CD14-positive monocyte (primary cell): ENCODE results near the gene ZC3H13. TPM values are rescaled to one million over a fixed set of nuclear protein-coding genes. Genes with fewer than 3 reads are reported as not detected.

Experiments used
- DNase-seq, 3 donors: peaks; one replicate each; pipeline ENCODE4 v3.0.0-alpha.2; 2011 to 2022
- H2AFZ ChIP-seq: 2 replicates; pipeline ENCODE4 v1.6.0; 2012; ENCODE audit warnings: mild to moderate bottlenecking, low read depth, low read length, inconsistent platforms; ENCODE audit not compliant: insufficient read depth, poor library complexity, severe bottlenecking
- H3K27ac ChIP-seq, 2 donors: 1 replicate in 1 of 2; 2 replicates in 1 of 2; pipeline ENCODE4 v1.5.1; 2012 to 2013; ENCODE audit warnings: low read length in 2 of 2, control low read depth in 1 of 2, inconsistent platforms in 1 of 2, low read depth in 1 of 2, mild to moderate bottlenecking in 1 of 2
- H3K27me3 ChIP-seq, 2 donors: one replicate each; pipeline versions ENCODE4 v1.6.0 to v1.6.1; 2011 to 2013; ENCODE audit warnings: low read length in 2 of 2; ENCODE audit not compliant: control insufficient read depth in 2 of 2, insufficient read depth in 2 of 2
- H3K36me3 ChIP-seq, 2 donors: replicated peaks in 1 of 2; 1 replicate in 1 of 2; 2 replicates in 1 of 2; pipeline versions ENCODE4 v1.5.1 to v1.6.1; 2012 to 2013; ENCODE audit warnings: low read length in 2 of 2, control low read depth in 1 of 2, inconsistent platforms in 1 of 2, mild to moderate bottlenecking in 1 of 2; ENCODE audit not compliant: insufficient read depth in 2 of 2, control insufficient read depth in 1 of 2
- H3K4me1 ChIP-seq, 2 donors: 1 replicate in 1 of 2; 2 replicates in 1 of 2; pipeline versions ENCODE4 v1.5.1 to v1.6.1; 2012 to 2013; ENCODE audit warnings: low read length in 2 of 2, control low read depth in 1 of 2, inconsistent platforms in 1 of 2, mild to moderate bottlenecking in 1 of 2, moderate library complexity in 1 of 2; ENCODE audit not compliant: insufficient read depth in 2 of 2, control insufficient read depth in 1 of 2
- H3K4me2 ChIP-seq: replicated peaks from 2 replicates; pipeline ENCODE3; 2012; ENCODE audit warnings: low read length, moderate library complexity, mild to moderate bottlenecking; ENCODE audit not compliant: poor library complexity, severe bottlenecking; ENCODE audit errors: extremely low read depth
- H3K4me3 ChIP-seq, 3 experiments: fragments of 200-600 bp in 1 of 3; sonication (generic) in 1 of 3; replicated peaks in 1 of 3; 1 replicate in 2 of 3; 2 replicates in 1 of 3; pipeline ENCODE4 v1.5.1; 2011 to 2013; ENCODE audit warnings: low read length in 3 of 3, mild to moderate bottlenecking in 3 of 3, control low read depth in 2 of 3, low read depth in 2 of 3, inconsistent platforms in 1 of 3, moderate library complexity in 1 of 3
- H3K79me2 ChIP-seq: 2 replicates; pipeline ENCODE4 v1.6.0; 2012; ENCODE audit warnings: mild to moderate bottlenecking, control low read depth, inconsistent platforms, low read length, moderate library complexity; ENCODE audit not compliant: insufficient read depth
- H3K9ac ChIP-seq: 2 replicates; pipeline ENCODE4 v1.6.0; 2017; ENCODE audit warnings: low read length, mild to moderate bottlenecking; ENCODE audit not compliant: insufficient read depth, poor library complexity, severe bottlenecking
- H3K9me3 ChIP-seq, 2 donors: replicated peaks in 1 of 2; 1 replicate in 1 of 2; 2 replicates in 1 of 2; pipeline versions ENCODE4 v1.5.1 to v1.6.1; 2012 to 2013; ENCODE audit warnings: low read length in 2 of 2, control low read depth in 1 of 2; ENCODE audit not compliant: control insufficient read depth in 1 of 2, insufficient read depth in 1 of 2
- H4K20me1 ChIP-seq: 2 replicates; pipeline ENCODE4 v1.6.0; 2012; ENCODE audit warnings: mild to moderate bottlenecking, low read length, control low read depth, moderate library complexity; ENCODE audit not compliant: insufficient read depth
- H3K27ac Mint-ChIP-seq, 7 donors: one replicate each; pipeline ENCODE4 v1.8.0; 2020; ENCODE audit warnings: mild to moderate bottlenecking in 7 of 7, mixed read lengths in 7 of 7, moderate library complexity in 6 of 7, inconsistent platforms in 2 of 7
- H3K27me3 Mint-ChIP-seq, 3 donors: one replicate each; pipeline ENCODE4 v1.8.0; 2021 to 2022; ENCODE audit warnings: low read depth in 3 of 3, mild to moderate bottlenecking in 3 of 3, mixed read lengths in 3 of 3, moderate library complexity in 3 of 3, inconsistent platforms in 1 of 3
- H3K36me3 Mint-ChIP-seq, 2 donors: one replicate each; pipeline ENCODE4 v1.8.0; 2020; ENCODE audit warnings: mixed read lengths in 2 of 2, inconsistent platforms in 1 of 2, mild to moderate bottlenecking in 1 of 2
- H3K4me1 Mint-ChIP-seq: one replicate; pipeline ENCODE4 v1.8.0; 2020; ENCODE audit warnings: mild to moderate bottlenecking, mixed read lengths
- H3K4me3 Mint-ChIP-seq, 2 donors: one replicate each; pipeline ENCODE4 v1.8.0; 2020; ENCODE audit warnings: mild to moderate bottlenecking in 2 of 2, mixed read lengths in 2 of 2, moderate library complexity in 1 of 2
- H3K9me3 Mint-ChIP-seq, 7 donors: one replicate each; pipeline ENCODE4 v1.8.0; 2020 to 2022; ENCODE audit warnings: mixed read lengths in 7 of 7, mild to moderate bottlenecking in 6 of 7, moderate library complexity in 6 of 7, inconsistent platforms in 2 of 7
- CTCF ChIP-seq: fragments of 200-600 bp; IDR thresholded peaks from one replicate; pipeline ENCODE4 v1.8.0; 2022; ENCODE audit warnings: antibody characterized with exemption, mild to moderate bottlenecking
- WGBS: methylation state at CpG from one replicate; pipeline ENCODE4 v1.1.5; 2013; ENCODE audit warnings: missing lambda C conversion rate; ENCODE audit not compliant: insufficient coverage; 5-methylcytosine and 5-hydroxymethylcytosine counted together
- intact Hi-C, 2 donors: fragments of 100-400 bp; cut with micrococcal nuclease; formaldehyde crosslinking; loops; one replicate each; pipeline versions ENCODE4 v1.15.0 to v1.15.1; 2023
- polyA plus RNA-seq, 3 donors: library from polyadenylated mRNA; depleted of rRNA in 1 of 3; unstranded in 2 of 3; stranded (reverse) in 1 of 3; fragments of 300-500 nt in 2 of 3; fragments of >200 nt in 1 of 3; fragmentation: Illumina TruSeq in 2 of 3; gene quantifications; 1 replicate in 2 of 3; 2 replicates in 1 of 3; pipeline ENCODE4 v1.2.3, GENCODE V29; 2012 to 2021

The ZC3H13 gene
- polyA plus RNA-seq, 3 donors = 5.3 to 22.2 (median 9.7) TPM

GRCh38 chr13:45907503-45907902 is 145.0 kb downstream of the ZC3H13 start:
- Mint-ChIP-seq H3K27me3 (peaks cover 0 to 5% (median 3%) of the 10 kb centered on the region in 3 donors), H3K4me3 (no peak overlapping the region), H3K27ac (peak overlapping the region in 1 of 7 donors; percentile 28), H3K9me3 (peaks cover 0 to 8% (median 3%) of the 10 kb centered on the region in 7 donors), H3K4me1 (peaks cover 7% of the 10 kb centered on the region), H3K36me3 (no peaks in the 10 kb centered on the region)
- H2AFZ ChIP-seq = no peak overlapping the region
- DNase-seq = no peak
- TF ChIP-seq CTCF = no peak
- H3K36me3 ChIP-seq = no peaks in the 10 kb centered on the region
- no peak overlapping the region for H3K9ac ChIP-seq
- no peak overlapping the region for H3K27ac ChIP-seq
- H3K4me2 ChIP-seq = no peak overlapping the region
- no peaks in the 10 kb centered on the region for H4K20me1 ChIP-seq
- no peaks in the 10 kb centered on the region for H3K27me3 ChIP-seq
- H3K4me1 ChIP-seq = no peaks in the 10 kb centered on the region
- no peak overlapping the region for H3K4me3 ChIP-seq
- 92% methylated on average over 5 of the region's 11 CpGs for WGBS
- H3K79me2 ChIP-seq = no peaks in the 10 kb centered on the region
- intact Hi-C loops = no loop called here
- H3K9me3 ChIP-seq = no peaks in the 10 kb centered on the region

Other genes starting within 250 kb of the ZC3H13 start
- not detected for gene SIAH3, start 201.0 kb downstream of the ZC3H13 start, polyA plus RNA-seq
- gene CPB2, start 52.3 kb upstream of the ZC3H13 start, polyA plus RNA-seq = under 1 TPM in 2 of 3 donors, not detected in 1; 0.15 to 0.18 TPM
- 1,000 to 10,000 TPM in 2 of 3 donors, 100 to 1,000 TPM in 1; 653 to 2,003 (median 1,636) TPM for gene LCP1, start 129.4 kb upstream of the ZC3H13 start, polyA plus RNA-seq
- gene LRRC63, start 159.2 kb upstream of the ZC3H13 start, polyA plus RNA-seq = under 1 TPM in 1 of 3 donors, not detected in 2; 0.36 TPM